HG03378 (cell line): ENCODE data around the gene ALDH1A2.
"Not testable (repeated sequence)": the region's sequence is repeated elsewhere in the genome, so short reads cannot be mapped to it uniquely, and the experiment has no call there.

Source experiments
- ATAC-seq: cut with Tn5 transposase; IDR thresholded peaks from one replicate; pipeline ENCODE4 v1.9.1; 2021; ENCODE audit warnings: mild to moderate bottlenecking, moderate library complexity; ENCODE audit not compliant: unreplicated experiment

Gene ALDH1A2

GRCh38 chr15:58043192-58043903, 22.2 kb downstream of the ALDH1A2 start:
- no peak for ATAC-seq

DNA sequence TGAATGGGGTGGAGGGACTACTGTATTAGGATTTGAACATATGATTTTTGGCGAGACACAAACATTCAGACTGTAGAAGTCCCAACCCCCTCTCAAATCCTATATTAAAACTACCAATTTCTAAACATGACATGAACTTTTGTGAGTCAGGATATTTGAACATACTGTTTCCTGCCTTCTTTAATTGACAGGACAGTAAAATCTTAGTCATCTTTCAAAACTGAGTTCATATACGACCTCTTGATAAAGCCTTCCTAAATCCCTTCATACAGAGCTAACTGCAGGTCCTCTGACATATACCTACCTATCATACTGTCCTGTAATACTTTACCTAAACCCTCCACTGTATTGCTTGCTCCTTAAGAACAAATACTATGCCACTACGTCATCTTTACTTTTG, 23.5 kb downstream of the ALDH1A2 start:
- ATAC-seq, result no peak

DNA sequence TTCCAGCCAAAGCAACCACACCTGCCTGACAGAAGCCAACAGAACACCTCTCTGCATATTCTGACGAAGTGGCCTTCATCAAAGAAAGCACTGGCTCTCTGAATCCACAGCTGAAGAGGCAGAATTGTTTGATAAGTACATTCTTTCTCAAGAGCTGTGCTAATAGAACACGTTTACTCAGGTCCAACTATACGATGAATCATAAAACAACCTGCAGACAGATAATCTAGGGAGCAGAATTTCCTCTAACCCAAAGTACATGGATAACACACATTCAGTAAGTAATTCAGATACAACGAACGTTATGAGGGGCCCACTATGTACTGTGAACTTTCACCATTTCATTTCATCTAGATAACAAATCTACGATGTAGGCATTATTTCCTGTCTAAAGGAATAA, 25.4 kb downstream of the ALDH1A2 start:
- no peak for ATAC-seq

- no peak for ATAC-seq
Observed at GRCh38 chr15:58039079-58040035, 26.2 kb downstream of the ALDH1A2 start.

DNA sequence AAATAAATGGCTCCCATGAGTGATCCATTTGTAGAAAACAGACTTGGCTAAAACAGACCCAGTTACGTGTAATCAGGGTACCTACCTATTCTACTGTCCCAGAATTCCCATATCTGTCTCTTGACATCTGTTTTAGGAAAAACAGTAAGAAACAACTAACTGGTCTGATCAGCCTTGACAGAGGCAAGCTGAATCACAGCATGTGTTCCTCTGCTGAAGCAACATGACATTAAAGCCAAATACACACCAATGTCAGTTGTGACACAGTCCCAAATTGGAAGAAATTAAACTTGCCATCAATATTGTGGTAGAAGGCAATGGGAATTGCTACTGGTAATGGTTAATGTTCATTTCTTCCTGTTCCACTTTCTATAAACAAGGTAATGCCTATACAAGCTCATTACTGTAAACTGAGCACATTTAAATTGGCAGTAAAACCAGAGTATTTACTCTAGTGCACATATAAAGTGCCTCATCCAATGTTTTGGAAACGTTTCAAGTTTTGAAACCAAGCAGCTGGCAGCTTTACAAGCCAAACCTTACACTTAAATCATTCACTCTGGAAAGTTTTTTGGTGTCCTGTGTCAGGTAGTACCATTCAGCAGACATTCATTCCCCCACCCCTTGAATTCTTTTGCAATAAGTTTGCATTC, 27.0 kb downstream of the ALDH1A2 start:
- ATAC-seq, result no peak

- no peak for ATAC-seq
Observed at GRCh38 chr15:58037723-58038301, 27.7 kb downstream of the ALDH1A2 start.

GRCh38 chr15:58036579-58036978, 28.9 kb downstream of the ALDH1A2 start:
- ATAC-seq, result no peak

DNA sequence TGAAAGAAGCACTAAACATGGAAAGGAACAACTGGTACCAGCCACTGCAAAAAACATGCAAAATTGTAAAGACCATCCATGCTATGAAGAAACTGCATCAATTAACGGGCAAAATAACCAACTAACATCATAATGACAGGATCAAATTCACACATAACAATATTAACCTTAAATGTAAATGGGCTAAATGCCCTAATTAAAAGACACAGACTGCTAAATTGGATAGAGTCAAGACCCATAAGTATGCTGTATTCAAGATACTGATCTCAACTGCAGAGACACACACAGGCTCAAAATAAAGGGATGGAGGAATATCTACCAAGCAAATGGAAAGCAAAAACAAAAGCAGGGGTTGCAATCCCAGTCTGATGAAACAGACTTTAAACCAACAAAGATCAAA, 37.1 kb downstream of the ALDH1A2 start:
- not testable (repeated sequence) for ATAC-seq

- ATAC-seq, result no peak
Observed at GRCh38 chr15:58026552-58026951, 39.0 kb downstream of the ALDH1A2 start.

- ATAC-seq, result no peak
Observed at GRCh38 chr15:58026051-58026450, 39.5 kb downstream of the ALDH1A2 start.

DNA sequence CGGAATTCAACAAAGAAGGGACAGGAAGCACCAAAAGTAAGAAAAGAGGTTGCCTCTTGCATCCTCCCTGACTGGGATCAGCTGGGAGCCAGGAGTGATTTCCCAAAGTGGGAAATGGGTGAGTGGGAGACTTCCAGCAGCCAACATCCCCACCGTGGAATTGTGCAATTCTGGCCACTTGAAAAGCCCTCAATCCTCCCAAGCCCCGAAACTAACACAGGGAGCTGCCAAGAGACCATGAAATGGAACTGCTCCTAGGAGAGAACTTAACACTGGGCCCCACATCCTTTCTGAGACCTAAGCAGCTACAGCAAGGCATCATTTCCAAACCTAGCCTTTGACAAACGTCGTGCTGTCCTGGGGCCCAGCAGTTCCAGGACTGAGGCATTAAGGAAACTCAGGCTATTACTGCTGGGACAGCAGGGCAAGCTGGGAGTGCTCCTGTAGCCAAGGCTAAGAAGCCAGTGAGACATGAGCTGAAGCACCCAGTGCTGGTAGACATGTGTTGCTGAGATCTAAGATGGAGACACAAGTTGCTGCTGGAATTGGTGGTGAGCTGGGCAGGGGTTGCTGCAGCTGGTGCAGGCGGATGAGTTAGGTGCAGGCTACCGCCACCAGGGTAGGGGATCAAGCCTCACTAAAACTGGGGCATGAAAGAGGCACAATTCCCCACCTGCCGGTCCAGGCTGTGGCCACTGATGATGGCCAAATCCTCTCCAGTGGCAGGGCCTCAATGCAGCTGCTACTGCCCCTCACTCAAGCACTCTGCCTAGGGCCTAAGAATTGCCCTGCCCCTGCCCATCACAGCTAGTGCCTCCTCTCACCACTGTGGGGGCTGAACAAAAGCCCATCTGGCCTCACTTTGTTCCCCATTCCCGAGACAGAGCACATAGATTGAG, 43.9 kb downstream of the ALDH1A2 start:
- ATAC-seq, result no peak

GRCh38 chr15:58019503-58020376, 45.8 kb downstream of the ALDH1A2 start:
- ATAC-seq, result no peak

- no peak for ATAC-seq
Observed at GRCh38 chr15:58017869-58018268, 47.6 kb downstream of the ALDH1A2 start.

GRCh38 chr15:58016581-58017175, 48.8 kb downstream of the ALDH1A2 start:
- ATAC-seq, result no peak

- ATAC-seq, result no peak
Observed at GRCh38 chr15:58015565-58015964, 49.9 kb downstream of the ALDH1A2 start.

DNA sequence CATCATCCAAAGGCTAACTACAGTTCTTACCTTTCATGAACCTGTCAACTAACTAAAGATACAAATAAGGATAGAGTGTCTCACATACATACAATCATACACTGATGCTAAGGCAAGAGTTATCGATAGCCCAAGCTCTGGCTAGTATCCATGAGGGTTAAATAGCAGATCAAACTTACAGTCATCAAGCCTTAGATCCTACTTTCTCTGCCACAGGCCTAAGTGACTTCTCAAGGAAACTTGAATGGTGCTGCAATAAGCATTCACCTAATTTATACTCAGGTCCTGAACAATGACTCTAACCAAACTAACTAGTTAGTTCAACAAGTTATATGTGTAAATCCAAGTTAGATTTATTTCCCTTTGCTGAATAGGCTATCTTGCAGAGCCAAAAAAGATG, 51.0 kb downstream of the ALDH1A2 start:
- no peak for ATAC-seq

- no peak for ATAC-seq
Observed at GRCh38 chr15:58014040-58014439, 51.5 kb downstream of the ALDH1A2 start.

DNA sequence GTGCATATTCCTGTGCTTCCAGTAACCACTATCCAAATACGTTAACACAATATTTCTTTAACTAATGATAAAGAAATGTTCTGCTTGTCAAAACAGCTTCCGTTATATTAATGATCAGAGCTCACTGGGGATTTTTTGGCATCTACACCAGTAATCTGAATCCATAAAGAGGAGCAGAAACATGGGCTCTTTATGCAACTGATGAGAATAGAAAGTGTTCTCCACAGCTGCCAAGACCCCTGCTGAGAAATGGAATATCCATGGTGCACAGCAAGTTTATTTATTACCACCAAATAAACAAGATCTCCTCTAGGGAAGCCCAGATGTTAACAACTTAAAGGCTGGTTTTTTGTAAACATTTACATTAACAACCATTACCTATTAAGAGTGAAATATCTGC, 54.5 kb downstream of the ALDH1A2 start:
- ATAC-seq, result no peak

- ATAC-seq, result no peak
Observed at GRCh38 chr15:58003810-58004209, 61.7 kb downstream of the ALDH1A2 start.
